ENCODE results near the gene PSKH1.

The PSKH1 gene

GRCh38 chr16:67977005-67977404 lies 84.0 kb downstream of the PSKH1 start:
- H3F3A ChIP-seq (ENCODE audit: control insufficient read depth, insufficient read depth), result no peaks in the 10 kb centered on the region
- H4K20me1 ChIP-seq (ENCODE audit: control insufficient read depth, insufficient read depth, low read depth, low read length), result no peaks in the 10 kb centered on the region
- no peaks in the 10 kb centered on the region for H3K9me2 ChIP-seq (replicated peaks; ENCODE audit: control insufficient read depth, low read length)
- H3K27ac ChIP-seq (ENCODE audit: low read depth, low read length), result no peak overlapping the region
- no peaks in the 10 kb centered on the region for H3K9me3 ChIP-seq (ENCODE audit: control insufficient read depth, insufficient read depth, low read length)
- no peaks in the 10 kb centered on the region for H3K79me2 ChIP-seq (ENCODE audit: control insufficient read depth, low read length)
- no peaks in the 10 kb centered on the region for H3K36me3 ChIP-seq (ENCODE audit: control insufficient read depth, low read length)
- TF ChIP-seq CTCF (IDR thresholded peaks at IDR 0.05; ENCODE audit: low read depth, low read length, poor library complexity, severe bottlenecking) (no peak), EZH2phosphoT487 (IDR thresholded peaks at IDR 0.05; ENCODE audit: borderline replicate concordance, low read length) (no peak)
- peaks cover 12% of the 10 kb centered on the region for H3K4me1 ChIP-seq (ENCODE audit: control insufficient read depth, low read length)
- H3K4me3 ChIP-seq (ENCODE audit: low read length), result no peak overlapping the region
- H3K4me2 ChIP-seq (ENCODE audit: low read length), result no peak overlapping the region
- H3K27me3 ChIP-seq (ENCODE audit: control insufficient read depth, low read length), result peaks cover 26% of the 10 kb centered on the region

GRCh38 chr16:67977469-67978227 lies 84.6 kb downstream of the PSKH1 start:
- TF ChIP-seq EZH2phosphoT487 (IDR thresholded peaks at IDR 0.05; ENCODE audit: borderline replicate concordance, low read length), result no peak
- TF ChIP-seq CTCF (IDR thresholded peaks at IDR 0.05; ENCODE audit: low read depth, low read length, poor library complexity, severe bottlenecking), result no peak
- Histone ChIP-seq H3K4me3 (ENCODE audit: low read length) (no peak overlapping the region), H3K36me3 (ENCODE audit: control insufficient read depth, low read length) (no peaks in the 10 kb centered on the region), H3K27ac (ENCODE audit: low read depth, low read length) (no peak overlapping the region), H3K27me3 (ENCODE audit: control insufficient read depth, low read length) (peaks cover 26% of the 10 kb centered on the region), H3F3A (ENCODE audit: control insufficient read depth, insufficient read depth) (no peaks in the 10 kb centered on the region), H3K9me2 (replicated peaks; ENCODE audit: control insufficient read depth, low read length) (no peaks in the 10 kb centered on the region), H4K20me1 (ENCODE audit: control insufficient read depth, insufficient read depth, low read depth, low read length) (no peaks in the 10 kb centered on the region), H3K9me3 (ENCODE audit: control insufficient read depth, insufficient read depth, low read length) (no peaks in the 10 kb centered on the region), H3K79me2 (ENCODE audit: control insufficient read depth, low read length) (no peaks in the 10 kb centered on the region), H3K4me2 (ENCODE audit: low read length) (no peak overlapping the region), H3K4me1 (ENCODE audit: control insufficient read depth, low read length) (peaks cover 12% of the 10 kb centered on the region)

Data from DOHH2 (cell line).